ENCODE data around the gene BMAL1.

GRCh38 chr11:13378316-13378715, 100.7 kb downstream of the BMAL1 start:
- TF ChIP-seq POLR2A (IDR thresholded peaks at IDR 0.05) (no peak), CTCF (IDR thresholded peaks at IDR 0.05) (no peak), EP300 (IDR thresholded peaks at IDR 0.05) (no peak)

Data from sigmoid colon (tissue), 4 donors.